Activated naive CD4-positive, alpha-beta T cell treated with anti-CD3 and anti-CD28 coated beads, Interleukin-2, amount 50 U/mL, for 24 hours (primary cell): ENCODE results near the gene GNPTAB.

Source experiments
- H3K27ac Mint-ChIP-seq: one replicate; pipeline ENCODE4 v1.8.0; 2021; ENCODE audit warnings: mild to moderate bottlenecking, mixed read lengths
- H3K27me3 Mint-ChIP-seq: one replicate; pipeline ENCODE4 v1.8.0; 2021; ENCODE audit warnings: mixed read lengths
- H3K36me3 Mint-ChIP-seq: one replicate; pipeline ENCODE4 v1.8.0; 2021; ENCODE audit warnings: mixed read lengths
- H3K4me1 Mint-ChIP-seq: one replicate; pipeline ENCODE4 v1.8.0; 2021; ENCODE audit warnings: mixed read lengths
- H3K4me3 Mint-ChIP-seq: one replicate; pipeline ENCODE4 v1.8.0; 2021; ENCODE audit warnings: mild to moderate bottlenecking, mixed read lengths
- H3K9me3 Mint-ChIP-seq: one replicate; pipeline ENCODE4 v1.8.0; 2021; ENCODE audit warnings: mixed read lengths

Gene GNPTAB

GRCh38 chr12:101795013-101795412 lies 35.7 kb downstream of the GNPTAB start:
- H3K36me3 Mint-ChIP-seq: peaks cover 2% of the 10 kb centered on the region
- H3K4me3 Mint-ChIP-seq: no peak overlapping the region
- peaks cover 48% of the 10 kb centered on the region for H3K4me1 Mint-ChIP-seq
- no peaks in the 10 kb centered on the region for H3K9me3 Mint-ChIP-seq
- H3K27me3 Mint-ChIP-seq: no peaks in the 10 kb centered on the region
- no peak overlapping the region for H3K27ac Mint-ChIP-seq

- Mint-ChIP-seq H3K9me3 (no peaks in the 10 kb centered on the region), H3K27ac (no peak overlapping the region), H3K4me3 (no peak overlapping the region), H3K27me3 (no peaks in the 10 kb centered on the region), H3K36me3 (peaks cover 6% of the 10 kb centered on the region), H3K4me1 (peaks cover 44% of the 10 kb centered on the region)
Observed at GRCh38 chr12:101794574-101794973, 36.2 kb downstream of the GNPTAB start.

- H3K9me3 Mint-ChIP-seq: no peaks in the 10 kb centered on the region
- H3K27me3 Mint-ChIP-seq: no peaks in the 10 kb centered on the region
- no peak overlapping the region for H3K4me3 Mint-ChIP-seq
- peak overlapping the region; percentile 13 for H3K27ac Mint-ChIP-seq
- peaks cover 35% of the 10 kb centered on the region for H3K4me1 Mint-ChIP-seq
- H3K36me3 Mint-ChIP-seq: peaks cover 9% of the 10 kb centered on the region
Observed at GRCh38 chr12:101793401-101793800, 37.4 kb downstream of the GNPTAB start.

GRCh38 chr12:101792046-101792931 lies 38.5 kb downstream of the GNPTAB start:
- Mint-ChIP-seq H3K27me3 (no peaks in the 10 kb centered on the region), H3K4me3 (no peak overlapping the region), H3K9me3 (no peaks in the 10 kb centered on the region), H3K4me1 (peaks cover 28% of the 10 kb centered on the region), H3K27ac (peak overlapping the region; percentile 83), H3K36me3 (peaks cover 11% of the 10 kb centered on the region)

- no peak overlapping the region for H3K4me3 Mint-ChIP-seq
- H3K27ac Mint-ChIP-seq: no peak overlapping the region
- peaks cover 15% of the 10 kb centered on the region for H3K4me1 Mint-ChIP-seq
- H3K36me3 Mint-ChIP-seq: peaks cover 20% of the 10 kb centered on the region
- no peaks in the 10 kb centered on the region for H3K27me3 Mint-ChIP-seq
- H3K9me3 Mint-ChIP-seq: no peaks in the 10 kb centered on the region
Observed at GRCh38 chr12:101789171-101789570, 41.6 kb downstream of the GNPTAB start.

GRCh38 chr12:101785671-101786070 lies 45.1 kb downstream of the GNPTAB start:
- no peaks in the 10 kb centered on the region for H3K27me3 Mint-ChIP-seq
- no peak overlapping the region for H3K4me3 Mint-ChIP-seq
- no peaks in the 10 kb centered on the region for H3K9me3 Mint-ChIP-seq
- H3K36me3 Mint-ChIP-seq: peaks cover 21% of the 10 kb centered on the region
- H3K4me1 Mint-ChIP-seq: no peaks in the 10 kb centered on the region
- H3K27ac Mint-ChIP-seq: no peak overlapping the region

- H3K27me3 Mint-ChIP-seq: no peaks in the 10 kb centered on the region
- no peaks in the 10 kb centered on the region for H3K9me3 Mint-ChIP-seq
- no peak overlapping the region for H3K4me3 Mint-ChIP-seq
- H3K36me3 Mint-ChIP-seq: peaks cover 14% of the 10 kb centered on the region
- no peaks in the 10 kb centered on the region for H3K4me1 Mint-ChIP-seq
- peak overlapping the region; percentile 19 for H3K27ac Mint-ChIP-seq
Observed at GRCh38 chr12:101784376-101784775, 46.4 kb downstream of the GNPTAB start.

GRCh38 chr12:101783838-101784237 lies 46.9 kb downstream of the GNPTAB start:
- peaks cover 13% of the 10 kb centered on the region for H3K36me3 Mint-ChIP-seq
- no peak overlapping the region for H3K4me3 Mint-ChIP-seq

GRCh38 chr12:101783150-101783549 lies 47.6 kb downstream of the GNPTAB start:
- H3K4me1 Mint-ChIP-seq: no peaks in the 10 kb centered on the region
- H3K9me3 Mint-ChIP-seq: no peaks in the 10 kb centered on the region
- H3K27me3 Mint-ChIP-seq: no peaks in the 10 kb centered on the region
- no peak overlapping the region for H3K4me3 Mint-ChIP-seq
- H3K27ac Mint-ChIP-seq: no peak overlapping the region
- H3K36me3 Mint-ChIP-seq: peaks cover 13% of the 10 kb centered on the region

More at GRCh38 chr12:101783838-101784237, 46.9 kb downstream of the GNPTAB start:
- peak overlapping the region; percentile 32 for H3K27ac Mint-ChIP-seq
- no peaks in the 10 kb centered on the region for H3K4me1 Mint-ChIP-seq
- H3K9me3 Mint-ChIP-seq: no peaks in the 10 kb centered on the region
- no peaks in the 10 kb centered on the region for H3K27me3 Mint-ChIP-seq

- H3K9me3 Mint-ChIP-seq: no peaks in the 10 kb centered on the region
- H3K27ac Mint-ChIP-seq: peak overlapping the region; percentile 10
- no peak overlapping the region for H3K4me3 Mint-ChIP-seq
- H3K36me3 Mint-ChIP-seq: peaks cover 11% of the 10 kb centered on the region
- H3K27me3 Mint-ChIP-seq: no peaks in the 10 kb centered on the region
- H3K4me1 Mint-ChIP-seq: no peaks in the 10 kb centered on the region
Observed at GRCh38 chr12:101782273-101782731, 48.5 kb downstream of the GNPTAB start.

- H3K27me3 Mint-ChIP-seq: no peaks in the 10 kb centered on the region
- no peaks in the 10 kb centered on the region for H3K9me3 Mint-ChIP-seq
- no peak overlapping the region for H3K4me3 Mint-ChIP-seq
- peaks cover 8% of the 10 kb centered on the region for H3K36me3 Mint-ChIP-seq
- H3K4me1 Mint-ChIP-seq: no peaks in the 10 kb centered on the region
- no peak overlapping the region for H3K27ac Mint-ChIP-seq
Observed at GRCh38 chr12:101781834-101782233, 48.9 kb downstream of the GNPTAB start.

- Mint-ChIP-seq H3K36me3 (peaks cover 7% of the 10 kb centered on the region), H3K27ac (peak overlapping the region; percentile 56), H3K27me3 (no peaks in the 10 kb centered on the region), H3K4me1 (no peaks in the 10 kb centered on the region), H3K4me3 (no peak overlapping the region), H3K9me3 (no peaks in the 10 kb centered on the region)
Observed at GRCh38 chr12:101780599-101780998, 50.2 kb downstream of the GNPTAB start.

- Mint-ChIP-seq H3K4me1 (no peaks in the 10 kb centered on the region), H3K9me3 (no peaks in the 10 kb centered on the region), H3K27me3 (no peaks in the 10 kb centered on the region), H3K4me3 (no peak overlapping the region), H3K36me3 (peaks cover 5% of the 10 kb centered on the region), H3K27ac (no peak overlapping the region)
Observed at GRCh38 chr12:101779626-101780025, 51.1 kb downstream of the GNPTAB start.

GRCh38 chr12:101779200-101779599 lies 51.6 kb downstream of the GNPTAB start:
- H3K36me3 Mint-ChIP-seq: peaks cover 2% of the 10 kb centered on the region
- H3K27me3 Mint-ChIP-seq: no peaks in the 10 kb centered on the region
- no peak overlapping the region for H3K4me3 Mint-ChIP-seq
- H3K4me1 Mint-ChIP-seq: no peaks in the 10 kb centered on the region
- no peak overlapping the region for H3K27ac Mint-ChIP-seq
- H3K9me3 Mint-ChIP-seq: no peaks in the 10 kb centered on the region

GRCh38 chr12:101777978-101778377 lies 52.8 kb downstream of the GNPTAB start:
- Mint-ChIP-seq H3K4me3 (no peak overlapping the region), H3K4me1 (peaks cover 7% of the 10 kb centered on the region), H3K27me3 (no peaks in the 10 kb centered on the region), H3K9me3 (no peaks in the 10 kb centered on the region), H3K27ac (no peak overlapping the region), H3K36me3 (peaks cover 3% of the 10 kb centered on the region)

GRCh38 chr12:101777485-101777884 lies 53.3 kb downstream of the GNPTAB start:
- Mint-ChIP-seq H3K4me1 (peaks cover 7% of the 10 kb centered on the region), H3K27ac (peak overlapping the region; percentile 71), H3K36me3 (peaks cover 3% of the 10 kb centered on the region)

More at GRCh38 chr12:101777485-101777884, 53.3 kb downstream of the GNPTAB start:
- no peak overlapping the region for H3K4me3 Mint-ChIP-seq
- no peaks in the 10 kb centered on the region for H3K9me3 Mint-ChIP-seq
- H3K27me3 Mint-ChIP-seq: no peaks in the 10 kb centered on the region
